ENCODE data around the gene PGM2L1.

GRCh38 chr11:74397501-74398243 is 561 bp downstream of the PGM2L1 start:
- TF ChIP-seq CTCF (IDR thresholded peaks at IDR 0.05) (no peak), EZH2 (IDR thresholded peaks at IDR 0.05; ENCODE audit: borderline replicate concordance, insufficient read depth, low read depth, low read length, poor library complexity, severe bottlenecking) (no peak)

All from B cell (primary cell).